Heart left ventricle (tissue), 16 donors: Measurements from ENCODE around the gene EEF1E1. TPM values are rescaled to one million over a fixed set of nuclear protein-coding genes. Genes with fewer than 3 reads are reported as not detected.

Experiments used
- ATAC-seq, 4 donors: fragments of 200-7000 bp; cut with Tn5 transposase; one replicate each; pipeline ENCODE4 v1.9.1; 2020 to 2022; ENCODE audit warnings: moderate library complexity in 4 of 4, mild to moderate bottlenecking in 3 of 4, moderate number of reproducible peaks in 1 of 4
- DNase-seq, 5 donors: peaks; one replicate each; pipeline ENCODE4 v3.0.0-alpha.2; 2020
- H3K27ac ChIP-seq, 12 donors: fragments of 200-600 bp; sonication (generic) in 4 of 12; one replicate each; pipeline versions ENCODE4 v1.5.0 to v1.8.0; 2016 to 2022; ENCODE audit warnings: mild to moderate bottlenecking in 2 of 12
- H3K27me3 ChIP-seq, 9 donors: fragments of 200-600 bp; sonication (generic) in 2 of 9; one replicate each; pipeline versions ENCODE4 v1.5.1 to v1.8.0; 2016 to 2022; ENCODE audit warnings: mild to moderate bottlenecking in 3 of 9
- H3K36me3 ChIP-seq, 9 donors: fragments of 200-600 bp; sonication (generic) in 2 of 9; one replicate each; pipeline versions ENCODE4 v1.5.0 to v1.8.0; 2018 to 2022; ENCODE audit warnings: mild to moderate bottlenecking in 2 of 9
- H3K4me1 ChIP-seq, 12 donors: fragments of 200-600 bp; sonication (generic) in 4 of 12; one replicate each; pipeline versions ENCODE4 v1.5.0 to v1.8.0; 2016 to 2022; ENCODE audit warnings: mild to moderate bottlenecking in 3 of 12
- H3K4me3 ChIP-seq, 12 donors: fragments of 200-600 bp; sonication (generic) in 4 of 12; one replicate each; pipeline versions ENCODE4 v1.5.0 to v1.8.0; 2017 to 2022; ENCODE audit warnings: mild to moderate bottlenecking in 9 of 12, moderate library complexity in 4 of 12
- H3K9me3 ChIP-seq, 12 donors: fragments of 200-600 bp; sonication (generic) in 4 of 12; one replicate each; pipeline versions ENCODE4 v1.5.0 to v1.8.0; 2016 to 2022; ENCODE audit warnings: mild to moderate bottlenecking in 1 of 12
- POLR2A ChIP-seq, 2 donors: fragments of 450-650 bp; IDR thresholded peaks; one replicate each; pipeline ENCODE4 v1.6.1; 2017; ENCODE audit warnings: antibody characterized with exemption in 2 of 2, mild to moderate bottlenecking in 2 of 2, moderate library complexity in 2 of 2
- WGBS, 4 donors: extraction: QIAGEN DNeasy Blood & Tissue Kit in 2 of 4; methylation state at CpG; one replicate each; pipeline versions ENCODE4 v1.1.5 to v1.1.7; 2013 to 2018; 5-methylcytosine and 5-hydroxymethylcytosine counted together
- intact Hi-C, 10 donors: fragments of 100-400 bp; cut with DNase I; formaldehyde crosslinking; loops; one replicate each; pipeline versions ENCODE4 v1.11.1 to v1.14.2; 2022
- polyA plus RNA-seq, 2 donors: library from polyadenylated mRNA; stranded (reverse); fragments of 200-250 nt; gene quantifications; one replicate each; pipeline ENCODE4 v1.2.3, GENCODE V29; 2013
- total RNA-seq, 9 donors: library from RNA; depleted of rRNA in 2 of 9; stranded (reverse); fragments of >200 nt in 2 of 9; fragmentation: NEBNext Ultra II Directional in 3 of 9; extraction: Animal tissue kit (Norgen Biotek cat#: 25700) in 3 of 9; gene quantifications; one replicate each; pipeline versions ENCODE4 v1.1.0 to v1.2.4, GENCODE V29; 2016 to 2023
- TF ChIP-seq, protein P1 (sequence below), 12 donors: fragments of 200-600 bp; sonication (generic) in 4 of 12; IDR thresholded peaks; one replicate each; pipeline versions ENCODE4 v1.5.0 to v1.8.0; 2018 to 2022; ENCODE audit warnings: antibody characterized with exemption in 12 of 12, mild to moderate bottlenecking in 5 of 12
- donor health status: ischemic (EF 13 %, LVEDD 7.1; RV severe dilation, severe dysfunction).
- donor health status: healthy with polysubstance abuse.
- donor health status: DM: no; HTN: yes; CAD: no.
- donor health status: DM: no; HTN: no; CAD: no.
- donor health status: ischemic (EF 25% LVEDD 6.9; RV normal size, moderate dysfunction).
- donor health status: ischemic (EF 25% LVEDD 5.7; RV mildly dilated, moderate dysfunction).
- donor health status: healthy.
- donor health status: DM: yes; HTN: yes; CAD: no.
- donor health status: ischemic (EF 35%, LVEDD 5.7; RV mildly dilated, moderate dysfunction).
- donor health status: nonischemic (EF 11% LVEDD 7.7; RV severe dilation, severe dysfunction).
- donor health status: DM: yes; HTN: yes; CAD: no.
- donor health status: PGD.
- donor health status: ischemic (EF 29% LVEDD 5.4; RV normal size, mild dysfunction).
- donor health status: nonischemic (EF 23%, LVEDD 6.1; RV moderate dilation, normal function).

The EEF1E1 gene
- total and polyA plus RNA-seq, 11 donors: 10.3 to 50.1 (median 15.9) TPM

DNA sequence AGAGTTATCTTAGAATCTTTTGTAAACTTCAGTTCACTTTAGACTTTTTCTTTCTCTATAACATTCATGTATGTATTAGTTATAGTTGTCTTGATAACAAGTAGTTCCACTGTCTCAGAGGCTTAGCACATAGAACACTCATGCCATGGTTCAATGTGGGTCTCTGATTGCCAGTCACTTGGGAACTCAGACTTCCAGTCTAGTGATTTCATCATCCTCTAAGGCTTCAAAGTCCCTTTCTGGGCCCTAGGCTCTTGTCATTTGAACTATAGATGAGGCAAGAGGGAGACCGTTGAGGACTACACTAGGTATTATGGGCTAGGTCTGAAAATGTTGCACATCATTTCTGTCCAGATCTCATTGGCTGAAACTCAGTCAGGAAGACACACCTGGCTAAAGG is 8.4 kb upstream of the EEF1E1 start:
- TF ChIP-seq, protein P1, sequence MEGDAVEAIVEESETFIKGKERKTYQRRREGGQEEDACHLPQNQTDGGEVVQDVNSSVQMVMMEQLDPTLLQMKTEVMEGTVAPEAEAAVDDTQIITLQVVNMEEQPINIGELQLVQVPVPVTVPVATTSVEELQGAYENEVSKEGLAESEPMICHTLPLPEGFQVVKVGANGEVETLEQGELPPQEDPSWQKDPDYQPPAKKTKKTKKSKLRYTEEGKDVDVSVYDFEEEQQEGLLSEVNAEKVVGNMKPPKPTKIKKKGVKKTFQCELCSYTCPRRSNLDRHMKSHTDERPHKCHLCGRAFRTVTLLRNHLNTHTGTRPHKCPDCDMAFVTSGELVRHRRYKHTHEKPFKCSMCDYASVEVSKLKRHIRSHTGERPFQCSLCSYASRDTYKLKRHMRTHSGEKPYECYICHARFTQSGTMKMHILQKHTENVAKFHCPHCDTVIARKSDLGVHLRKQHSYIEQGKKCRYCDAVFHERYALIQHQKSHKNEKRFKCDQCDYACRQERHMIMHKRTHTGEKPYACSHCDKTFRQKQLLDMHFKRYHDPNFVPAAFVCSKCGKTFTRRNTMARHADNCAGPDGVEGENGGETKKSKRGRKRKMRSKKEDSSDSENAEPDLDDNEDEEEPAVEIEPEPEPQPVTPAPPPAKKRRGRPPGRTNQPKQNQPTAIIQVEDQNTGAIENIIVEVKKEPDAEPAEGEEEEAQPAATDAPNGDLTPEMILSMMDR (IDR thresholded peaks at IDR 0.05): no peak
- TF ChIP-seq POLR2A (IDR thresholded peaks at IDR 0.05): no peak
- intact Hi-C loops: no loop called here
- Histone ChIP-seq H3K4me1 (peaks cover 0 to 5% (median 0%) of the 10 kb centered on the region in 12 donors), H3K36me3 (no peaks in the 10 kb centered on the region), H3K4me3 (no peak overlapping the region), H3K9me3 (no peaks in the 10 kb centered on the region), H3K27ac (no peak overlapping the region), H3K27me3 (peaks cover 0 to 13% (median 4%) of the 10 kb centered on the region in 9 donors)
- whole genome bisulfite sequencing, 4 donors: 86 to 100% (median 95%) methylated on average over 1 of the region's 1 CpG
- ATAC-seq: no peak
- no peak for DNase-seq

DNA sequence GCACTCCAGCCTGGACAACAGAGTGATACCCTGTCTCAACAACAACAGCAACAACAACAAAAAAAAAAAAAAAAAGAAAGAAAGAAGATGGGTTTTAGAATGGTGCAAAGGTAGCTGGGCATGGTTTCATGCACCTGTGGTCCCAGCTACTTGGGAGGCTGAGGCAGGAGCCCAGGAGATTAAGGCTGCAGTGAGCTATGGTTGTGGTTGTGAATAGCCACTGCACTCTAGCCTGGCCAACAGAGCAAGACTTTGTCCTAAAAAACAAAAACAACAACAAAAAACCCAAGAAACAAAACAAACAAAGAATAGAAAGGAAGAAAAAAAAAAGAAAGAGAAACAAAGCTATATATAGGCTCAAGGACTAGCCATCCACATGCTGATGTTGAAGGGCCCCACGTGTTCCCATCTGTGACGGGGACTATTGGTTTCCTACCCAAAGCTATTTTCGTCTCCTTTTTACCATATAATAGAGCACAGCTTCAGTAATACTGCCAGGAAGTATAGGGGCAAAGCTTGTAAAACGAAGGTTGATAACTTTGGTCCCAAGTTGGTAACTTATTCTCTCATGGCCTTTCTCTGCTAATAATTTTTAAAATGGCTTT is 7.9 kb upstream of the EEF1E1 start:
- Histone ChIP-seq H3K36me3 (no peaks in the 10 kb centered on the region), H3K4me3 (no peak overlapping the region), H3K27ac (no peak overlapping the region), H3K27me3 (peaks cover 0 to 14% (median 4%) of the 10 kb centered on the region in 9 donors), H3K9me3 (no peaks in the 10 kb centered on the region), H3K4me1 (peaks cover 0 to 5% (median 0%) of the 10 kb centered on the region in 12 donors)
- intact Hi-C loops: no loop called here
- no peak for TF ChIP-seq POLR2A (IDR thresholded peaks at IDR 0.05)
- TF ChIP-seq, protein P1 (IDR thresholded peaks at IDR 0.05): no peak
- DNase-seq: no peak
- no peak for ATAC-seq
- 60 to 64% (median 61%) methylated on average over 4 of the region's 4 CpGs for WGBS, 4 donors

DNA sequence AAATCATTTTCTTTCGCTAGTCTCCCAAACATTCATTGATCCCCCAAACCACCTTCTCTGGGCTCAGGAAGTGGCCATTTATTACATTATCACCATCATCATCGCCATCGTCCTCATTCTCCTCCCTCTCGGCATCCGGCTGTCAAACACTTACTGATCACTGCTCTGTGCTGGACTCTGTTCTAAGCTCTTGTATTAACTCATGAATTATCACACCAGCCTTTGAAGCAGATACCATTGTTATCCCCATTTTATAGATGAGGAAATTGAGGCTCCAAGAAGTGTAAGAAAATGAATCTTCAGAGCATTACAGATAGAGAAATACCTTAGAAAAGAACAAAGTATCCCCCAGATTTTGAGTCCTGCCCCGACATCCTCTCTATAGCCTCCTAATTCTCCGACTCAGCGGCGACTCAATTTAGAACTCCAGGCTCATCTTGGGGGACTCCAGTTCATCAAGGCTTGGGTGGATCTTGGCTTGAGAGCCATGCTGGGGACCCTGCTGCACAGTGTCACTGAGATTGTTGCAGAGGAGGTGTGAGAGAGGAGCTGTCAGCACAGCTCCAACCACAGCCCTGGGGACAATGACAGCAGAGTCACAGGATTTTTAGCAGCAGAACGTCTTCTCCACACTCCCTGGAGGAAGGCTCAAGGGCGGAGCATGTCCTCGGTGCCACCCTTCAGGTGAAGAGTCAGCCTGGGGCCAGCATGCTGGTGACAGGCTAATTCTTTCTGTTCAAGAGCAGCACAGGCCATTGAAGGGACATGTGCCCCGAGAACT is 6.6 kb upstream of the EEF1E1 start:
- Histone ChIP-seq H3K27me3 (peaks cover 0 to 17% (median 4%) of the 10 kb centered on the region in 9 donors), H3K4me1 (peaks cover 0 to 5% (median 0%) of the 10 kb centered on the region in 12 donors), H3K9me3 (no peaks in the 10 kb centered on the region), H3K27ac (no peak overlapping the region), H3K4me3 (no peak overlapping the region), H3K36me3 (no peaks in the 10 kb centered on the region)
- peak in 2 of 4 donors; percentile 28 to 52 for ATAC-seq
- 59 to 63% (median 61%) methylated on average over 13 of the region's 13 CpGs for WGBS, 4 donors
- DNase-seq: no peak
- intact Hi-C loops: no loop called here
- no peak for TF ChIP-seq POLR2A (IDR thresholded peaks at IDR 0.05)
- TF ChIP-seq, protein P1 (IDR thresholded peaks at IDR 0.05): no peak

DNA sequence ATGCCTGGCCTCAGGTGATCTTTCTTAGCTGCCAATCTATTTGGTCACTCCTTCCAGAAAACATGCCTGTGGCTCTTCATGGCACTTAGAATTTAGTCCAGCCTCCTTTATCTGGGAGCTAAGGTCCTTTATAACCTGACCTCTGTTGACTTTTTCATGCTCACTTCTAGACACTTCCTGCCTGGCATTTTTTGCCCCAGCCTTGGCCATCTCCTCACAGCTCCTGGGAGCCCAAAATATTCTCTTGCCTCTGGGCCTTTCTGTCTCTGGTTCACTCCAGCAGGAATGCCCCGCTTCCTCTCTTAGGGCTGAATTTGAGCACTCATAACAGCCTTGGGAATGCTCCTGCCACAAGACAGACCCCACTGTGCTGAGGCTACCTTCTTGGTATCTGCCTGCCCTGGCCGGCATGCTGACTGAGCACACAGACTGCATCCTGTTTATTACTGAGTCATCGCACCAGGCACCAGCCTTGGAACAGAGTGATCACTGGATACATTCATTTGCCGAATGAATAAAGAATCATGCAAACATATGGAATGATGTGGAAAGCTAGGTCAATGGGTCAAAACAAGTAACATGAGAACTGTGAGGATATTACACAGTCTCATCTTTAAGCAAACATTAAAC is 5.8 kb upstream of the EEF1E1 start:
- Histone ChIP-seq H3K27ac (no peak overlapping the region), H3K27me3 (peaks cover 0 to 18% (median 4%) of the 10 kb centered on the region in 9 donors), H3K36me3 (no peaks in the 10 kb centered on the region), H3K4me1 (peaks cover 0 to 5% (median 0%) of the 10 kb centered on the region in 12 donors), H3K4me3 (no peak overlapping the region), H3K9me3 (no peaks in the 10 kb centered on the region)
- intact Hi-C loops: no loop called here
- 57 to 70% (median 67%) methylated on average over 3 to 4 of the region's 4 CpGs for WGBS, 4 donors
- no peak for TF ChIP-seq POLR2A (IDR thresholded peaks at IDR 0.05)
- TF ChIP-seq, protein P1 (IDR thresholded peaks at IDR 0.05): no peak
- no peak for DNase-seq
- no peak for ATAC-seq
